ENCODE measurements around the gene RAB7B. TPM values are rescaled to one million over a fixed set of nuclear protein-coding genes. Genes with fewer than 3 reads are reported as not detected.

Gene RAB7B
- total RNA-seq, 2 donors from 2014 or later: 0.57 to 1.2 TPM

- Histone ChIP-seq H3K27ac (no peak overlapping the region), H3K36me3 (no peaks in the 10 kb centered on the region), H3K27me3 (no peaks in the 10 kb centered on the region), H3K9me3 (no peaks in the 10 kb centered on the region), H3K4me1 (no peaks in the 10 kb centered on the region), H3K4me3 (no peak overlapping the region), H3K9ac (ENCODE audit: low read depth in 2 of 2, low read length in 2 of 2) (no peak overlapping the region)
- intact Hi-C loops (cut with DNase I): loop anchor here (1.0 kb wide), 1 partner anchor 76 kb away; no protein-coding TSS in a partner anchor
- DNase-seq: no peak
- no peak for TF ChIP-seq CTCF (IDR thresholded peaks at IDR 0.05)
These were observed 27.0 kb upstream of the RAB7B start for GRCh38 chr1:206030191-206030590.

DNA sequence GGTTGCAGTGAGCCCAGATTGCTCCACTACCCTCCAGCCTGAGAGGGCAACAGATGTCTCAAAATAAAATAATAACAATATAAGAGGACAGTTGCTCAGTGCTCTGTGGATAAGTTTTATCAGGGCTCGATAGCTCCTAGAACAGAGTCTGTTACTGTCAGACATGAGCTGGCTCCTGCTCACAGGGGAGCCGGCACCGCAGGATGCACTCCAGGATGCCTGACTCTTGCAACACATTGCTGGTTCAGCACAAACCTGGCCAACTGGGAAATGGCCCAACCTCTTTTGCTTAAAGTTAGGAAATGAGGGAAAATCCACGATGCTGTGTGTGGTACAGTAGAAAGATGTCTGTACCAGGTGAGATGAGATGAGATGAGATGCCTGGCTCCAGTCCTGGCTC lies 26.3 kb upstream of the RAB7B start:
- peak; percentile 18 for DNase-seq
- TF ChIP-seq CTCF (IDR thresholded peaks at IDR 0.05): no peak
- Histone ChIP-seq H3K27ac (no peak overlapping the region), H3K36me3 (no peaks in the 10 kb centered on the region), H3K9ac (ENCODE audit: low read depth in 2 of 2, low read length in 2 of 2) (no peak overlapping the region), H3K4me1 (no peaks in the 10 kb centered on the region), H3K4me3 (no peak overlapping the region), H3K27me3 (no peaks in the 10 kb centered on the region), H3K9me3 (no peaks in the 10 kb centered on the region)
- intact Hi-C loops (cut with DNase I): no loop called here

DNA sequence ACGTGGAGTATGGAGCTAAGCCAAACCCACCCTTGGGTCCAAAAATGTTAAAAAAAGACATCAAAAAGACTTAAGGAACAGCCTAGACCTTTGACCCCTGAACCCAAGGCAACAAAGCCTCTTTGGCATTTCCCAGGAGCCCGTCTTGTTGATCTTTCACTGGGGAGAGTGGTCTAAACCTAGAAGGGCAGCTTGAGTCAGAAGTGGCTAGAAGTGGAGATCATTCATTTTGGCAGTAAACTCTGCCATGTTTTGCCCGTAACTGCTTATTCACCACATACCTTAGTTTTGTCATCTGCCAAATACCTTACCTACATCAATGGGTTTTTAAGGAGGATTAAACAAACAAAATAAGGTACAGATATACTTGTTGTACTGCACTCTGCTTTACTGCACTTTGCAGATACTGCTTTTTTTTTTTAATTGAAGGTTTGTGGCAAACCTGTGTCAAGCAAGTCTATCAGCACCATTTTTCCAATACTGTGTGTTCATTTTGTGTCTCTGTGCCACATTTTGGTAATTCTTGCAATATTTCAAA lies 22.2 kb upstream of the RAB7B start:
- Histone ChIP-seq H3K4me1 (peaks cover 3% of the 10 kb centered on the region), H3K36me3 (no peaks in the 10 kb centered on the region), H3K4me3 (no peak overlapping the region), H3K9ac (ENCODE audit: low read depth in 2 of 2, low read length in 2 of 2) (no peak overlapping the region), H3K27me3 (no peaks in the 10 kb centered on the region), H3K27ac (no peak overlapping the region), H3K9me3 (no peaks in the 10 kb centered on the region)
- no peak for TF ChIP-seq CTCF (IDR thresholded peaks at IDR 0.05)
- intact Hi-C loops (cut with DNase I): no loop called here
- DNase-seq: no peak

DNA sequence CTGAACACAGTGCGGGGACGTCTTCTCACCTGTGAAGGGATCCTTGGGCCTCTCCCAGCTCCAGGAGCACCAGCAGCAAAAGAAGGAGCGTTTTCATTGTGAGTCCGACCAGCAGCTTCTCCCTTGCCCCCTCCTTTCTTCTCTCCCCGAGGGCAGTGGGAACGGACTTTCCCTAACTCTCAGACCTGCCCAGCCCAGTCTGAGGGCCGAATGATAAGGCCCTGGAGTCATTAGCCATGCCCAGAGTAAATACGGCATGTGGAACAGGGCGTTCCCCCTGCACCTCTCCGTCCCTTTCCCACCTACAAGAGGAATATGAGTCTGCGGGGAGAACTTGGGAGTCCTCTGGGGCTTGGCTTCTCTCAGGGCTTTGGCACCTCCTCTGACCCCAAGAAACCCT lies 20.5 kb upstream of the RAB7B start, which contains the start of gene CTSE:
TSS of gene CTSE (minus strand) at position 201 of the 400 bp plus-strand sequence. CDS start at position 97, 104 bp downstream.
- Histone ChIP-seq H3K4me1 (peaks cover 3% of the 10 kb centered on the region), H3K27ac (no peak within 1 kb of the TSS), H3K27me3 (no peaks in the 10 kb centered on the region), H3K36me3 (no peaks in the 10 kb centered on the region), H3K4me3 (no peak within 1 kb of the TSS), H3K9me3 (no peaks in the 10 kb centered on the region), H3K9ac (ENCODE audit: low read depth in 2 of 2, low read length in 2 of 2) (no peak within 1 kb of the TSS)
- intact Hi-C loops (cut with DNase I): no loop called here
- TF ChIP-seq CTCF (IDR thresholded peaks at IDR 0.05): no peak
- peak; percentile 47 for DNase-seq

DNA sequence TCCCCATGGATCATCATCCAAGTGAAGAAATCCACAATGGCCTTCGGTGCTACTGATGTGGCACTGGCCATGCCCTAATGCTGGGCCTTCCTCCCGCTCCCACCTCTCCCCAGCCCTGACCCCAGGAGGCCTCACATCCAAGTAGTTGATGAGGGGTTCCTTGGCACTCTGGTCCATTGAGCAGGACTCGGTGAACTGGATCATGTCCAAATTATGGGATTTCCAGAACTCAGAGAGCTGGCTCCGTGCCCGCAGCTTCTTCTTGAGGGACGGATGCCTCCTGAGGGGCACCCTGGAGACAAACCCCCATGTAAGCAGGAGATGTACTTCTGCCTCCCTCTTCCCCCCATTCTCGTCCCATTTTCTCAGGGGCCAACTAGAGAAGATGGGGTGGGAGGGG lies 19.6 kb upstream of the RAB7B start:
- Histone ChIP-seq H3K27ac (no peak overlapping the region), H3K4me1 (peaks cover 3% of the 10 kb centered on the region), H3K9me3 (no peaks in the 10 kb centered on the region), H3K36me3 (no peaks in the 10 kb centered on the region), H3K4me3 (no peak overlapping the region), H3K9ac (ENCODE audit: low read depth in 2 of 2, low read length in 2 of 2) (no peak overlapping the region), H3K27me3 (no peaks in the 10 kb centered on the region)
- TF ChIP-seq CTCF (IDR thresholded peaks at IDR 0.05): no peak
- DNase-seq: no peak
- intact Hi-C loops (cut with DNase I): no loop called here

Measured in colonic mucosa (tissue), 4 donors.